SH-SY5Y (cell line): ENCODE results near the gene PLCB4.

Experiments
- GATA2 ChIP-seq: IDR thresholded peaks from 2 replicates; pipeline ENCODE4 v1.6.1; 2011; ENCODE audit warnings: mild to moderate bottlenecking, low read depth, low read length
- GATA3 ChIP-seq: IDR thresholded peaks from 2 replicates; pipeline ENCODE4 v1.6.1; 2011; ENCODE audit warnings: low read depth, mild to moderate bottlenecking, low read length, moderate library complexity

DNA sequence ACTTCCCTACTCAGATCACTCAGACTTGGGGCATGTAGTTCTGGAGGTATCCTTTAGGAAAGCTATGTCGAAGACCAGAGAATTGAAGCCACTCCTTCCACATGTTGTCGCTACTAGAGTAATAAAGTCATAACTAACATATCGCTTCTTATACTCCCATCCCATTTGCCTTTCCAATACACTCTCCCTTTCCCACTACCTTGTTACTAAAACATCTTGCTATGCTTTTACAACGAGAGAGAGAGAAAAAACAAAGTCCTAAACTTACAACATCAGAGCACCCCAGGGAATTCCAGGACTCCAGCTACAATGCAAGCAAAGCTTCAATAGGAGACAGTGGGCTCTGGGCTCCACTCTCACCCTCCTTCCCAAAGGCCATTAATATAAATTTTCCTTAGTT is 440.4 kb downstream of the PLCB4 start:
- TF ChIP-seq GATA2 (no peak), GATA3 (no peak)
